ENCODE measurements around the gene TBXT. TPM values are rescaled to one million over a fixed set of nuclear protein-coding genes. Genes with fewer than 3 reads are reported as not detected.
A peak's percentile ranks its signal among the peaks of the same experiment; 100 is the strongest.
"Not testable (repeated sequence)": the region's sequence is repeated elsewhere in the genome, so short reads cannot be mapped to it uniquely, and the experiment has no call there.

Gene TBXT
- total and polyA plus RNA-seq, 11 donors = 0.25 TPM; not detected in 10

DNA sequence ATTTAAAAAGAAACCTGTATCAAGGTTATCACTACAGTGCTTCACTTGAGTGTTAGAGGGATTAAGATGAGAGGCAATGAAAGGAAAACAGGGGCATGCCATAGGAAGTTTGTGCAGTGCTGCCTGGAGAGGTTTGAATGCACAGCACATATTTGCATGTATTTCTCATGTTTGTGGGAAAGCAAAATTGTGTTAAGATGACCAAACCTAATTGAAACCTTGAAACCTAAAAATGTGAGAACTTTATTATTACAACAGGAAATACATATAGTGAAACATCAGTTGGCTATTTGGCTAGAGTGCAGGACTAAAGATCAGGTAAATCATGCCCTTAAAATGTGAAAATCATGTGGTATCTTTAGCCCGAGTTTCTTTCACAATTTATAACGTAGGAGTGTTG is 8.5 kb upstream of the TBXT start:
- intact Hi-C loops (cut with DNase I) = no loop called here
- no peak for ATAC-seq
- Histone ChIP-seq H3K27me3 (peaks cover 0 to 33% (median 9%) of the 10 kb centered on the region in 9 donors), H3K4me1 (peaks cover 0 to 15% (median 9%) of the 10 kb centered on the region in 12 donors), H3K36me3 (no peaks in the 10 kb centered on the region), H3K4me3 (no peak overlapping the region), H3K9me3 (no peaks in the 10 kb centered on the region), H3K27ac (no peak overlapping the region)
- WGBS, 4 donors = 55 to 75% (median 71%) methylated on average over 2 of the region's 2 CpGs
- no peak for DNase-seq
- TF ChIP-seq POLR2A (IDR thresholded peaks at IDR 0.05) (no peak), CTCF (IDR thresholded peaks at IDR 0.05) (no peak)

DNA sequence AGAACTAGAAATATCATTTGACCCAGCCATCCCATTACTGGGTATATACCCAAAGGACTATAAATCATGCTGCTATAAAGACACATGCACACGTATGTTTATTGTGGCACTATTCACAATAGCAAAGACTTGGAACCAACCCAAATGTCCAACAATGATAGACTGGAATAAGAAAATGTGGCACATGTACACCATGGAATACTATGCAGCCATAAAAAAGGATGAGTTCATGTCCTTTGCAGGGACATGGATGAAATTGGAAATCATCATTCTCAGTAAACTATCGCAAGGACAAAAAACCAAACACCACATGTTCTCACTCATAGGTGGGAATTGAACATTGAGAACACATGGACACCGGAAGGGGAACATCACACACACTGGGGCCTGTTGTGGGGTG is 7.4 kb upstream of the TBXT start:
- ATAC-seq; H3K36me3 ChIP-seq; H3K4me3 ChIP-seq; H3K9me3 ChIP-seq; DNase-seq; H3K27ac ChIP-seq; intact Hi-C loops (cut with DNase I): not testable (repeated sequence)
- H3K4me1 ChIP-seq = peaks cover 0 to 15% (median 9%) of the 10 kb centered on the region in 12 donors
- H3K27me3 ChIP-seq = peaks cover 0 to 43% (median 20%) of the 10 kb centered on the region in 9 donors
- 93 to 100% (median 97%) methylated on average over 2 to 3 of the region's 3 CpGs for WGBS, 4 donors

- Histone ChIP-seq H3K4me3 (no peak overlapping the region), H3K9me3 (no peaks in the 10 kb centered on the region), H3K36me3 (no peaks in the 10 kb centered on the region), H3K27me3 (peaks cover 7 to 54% (median 30%) of the 10 kb centered on the region in 9 donors), H3K27ac (no peak overlapping the region), H3K4me1 (peaks cover 0 to 17% (median 9%) of the 10 kb centered on the region in 12 donors)
- no peak for ATAC-seq
- 11 to 20% (median 19%) methylated on average over 5 of the region's 5 CpGs for WGBS, 4 donors
- no peak for TF ChIP-seq POLR2A (IDR thresholded peaks at IDR 0.05)
- TF ChIP-seq CTCF (IDR thresholded peaks at IDR 0.05) = no peak
- intact Hi-C loops (cut with DNase I) = no loop called here
- DNase-seq = no peak
Observed at GRCh38 chr6:166174031-166174430, 6.4 kb upstream of the TBXT start.

DNA sequence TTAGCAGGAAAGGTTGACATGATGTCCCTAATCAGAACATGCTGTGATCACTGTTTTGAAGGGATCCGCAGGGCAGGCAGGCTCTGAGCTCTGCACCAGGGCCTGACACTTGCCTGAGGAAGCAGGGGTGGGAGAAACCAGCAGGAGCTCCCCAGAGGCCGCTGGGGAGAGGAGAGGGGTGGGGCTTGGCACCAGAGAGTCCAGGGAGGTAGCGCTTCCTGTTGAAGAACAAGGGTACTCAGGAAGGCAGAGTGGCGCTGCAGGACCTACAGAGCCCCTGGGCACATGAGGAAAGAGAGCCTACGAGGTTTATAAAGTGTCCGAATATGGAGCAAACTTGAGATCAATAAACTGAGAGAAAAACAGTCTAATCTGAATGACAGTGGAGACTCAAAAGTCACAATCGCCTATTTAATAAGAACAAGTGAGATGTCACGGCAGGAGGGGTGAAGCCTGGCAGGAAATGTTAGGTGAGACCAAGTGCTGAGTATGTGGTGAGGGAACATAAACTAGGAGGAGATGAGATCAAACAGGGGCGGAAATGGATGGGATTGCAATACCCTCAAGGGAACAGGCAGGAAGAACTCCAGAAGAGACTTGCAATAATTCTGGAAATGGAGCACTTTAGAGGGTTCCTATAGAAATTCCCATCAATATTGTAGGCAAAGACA is 5.8 kb upstream of the TBXT start:
- DNase-seq (peak in 2 of 5 donors; percentile 40 to 44), ATAC-seq (peak in 2 of 4 donors; percentile 47 to 49)
- Histone ChIP-seq H3K4me3 (no peak overlapping the region), H3K4me1 (peaks cover 0 to 23% (median 14%) of the 10 kb centered on the region in 12 donors), H3K27ac (no peak overlapping the region), H3K27me3 (peaks cover 13 to 60% (median 36%) of the 10 kb centered on the region in 9 donors), H3K9me3 (no peaks in the 10 kb centered on the region), H3K36me3 (no peaks in the 10 kb centered on the region)
- 4 to 9% (median 7%) methylated on average over 9 of the region's 9 CpGs for WGBS, 4 donors
- no peak for TF ChIP-seq POLR2A (IDR thresholded peaks at IDR 0.05)
- no peak for TF ChIP-seq CTCF (IDR thresholded peaks at IDR 0.05)
- intact Hi-C loops (cut with DNase I) = no loop called here
